ENCODE measurements around the gene KIAA0513.

GRCh38 chr16:85104147-85104546 is 76.6 kb downstream of the KIAA0513 start:
- no peak for TF ChIP-seq SP1 (IDR thresholded peaks at IDR 0.05; ENCODE audit: low read depth, low read length)
- no peak for TF ChIP-seq MXI1 (IDR thresholded peaks at IDR 0.05; ENCODE audit: low read depth, low read length)
- no peak for TF ChIP-seq DPF2 (IDR thresholded peaks at IDR 0.05)
- no peak for TF ChIP-seq MAX (IDR thresholded peaks at IDR 0.05; ENCODE audit: low read depth, low read length)
- TF ChIP-seq SRF (IDR thresholded peaks at IDR 0.05; ENCODE audit: low read depth in 2 of 2, low read length in 2 of 2), result no peak
- no peak for TF ChIP-seq PBX3 (IDR thresholded peaks at IDR 0.05; ENCODE audit: insufficient replicate concordance, low read depth, low read length)
- TF ChIP-seq SUZ12 (IDR thresholded peaks at IDR 0.05; ENCODE audit: unreplicated experiment), result no peak
- no peak for TF ChIP-seq CTCF (IDR thresholded peaks at IDR 0.05 in 2 of 3, conservative IDR thresholded peaks at IDR 0.05 in 1 of 3; ENCODE audit: control insufficient read depth in 2 of 3, extremely low read depth in 1 of 3, insufficient read depth in 1 of 3, low read depth in 3 of 3, low read length in 3 of 3)
- no peak for TF ChIP-seq RAD21 (IDR thresholded peaks at IDR 0.05; ENCODE audit: insufficient read depth, low read depth, low read length)

Measured in GM12878 (cell line).